Stimulated activated naive CD8-positive, alpha-beta T cell treated with anti-CD3 and anti-CD28 coated beads, Interleukin-15, Interleukin-2, amounts not matched to agents 100 ng/mL and 50 ng/mL, for 24 hours (primary cell): ENCODE measurements around the gene PSMG4.

Source experiments
- H3K27ac Mint-ChIP-seq: one replicate; pipeline ENCODE4 v1.8.0; 2021; ENCODE audit warnings: mild to moderate bottlenecking, mixed read lengths
- H3K27me3 Mint-ChIP-seq: one replicate; pipeline ENCODE4 v1.8.0; 2021; ENCODE audit warnings: mixed read lengths
- H3K36me3 Mint-ChIP-seq: one replicate; pipeline ENCODE4 v1.8.0; 2021; ENCODE audit warnings: low read depth, mixed read lengths
- H3K4me1 Mint-ChIP-seq: one replicate; pipeline ENCODE4 v1.8.0; 2021; ENCODE audit warnings: low read depth, mixed read lengths
- H3K4me3 Mint-ChIP-seq: one replicate; pipeline ENCODE4 v1.8.0; 2021; ENCODE audit warnings: mild to moderate bottlenecking, mixed read lengths
- H3K9me3 Mint-ChIP-seq: one replicate; pipeline ENCODE4 v1.8.0; 2021; ENCODE audit warnings: mixed read lengths

Gene PSMG4

DNA sequence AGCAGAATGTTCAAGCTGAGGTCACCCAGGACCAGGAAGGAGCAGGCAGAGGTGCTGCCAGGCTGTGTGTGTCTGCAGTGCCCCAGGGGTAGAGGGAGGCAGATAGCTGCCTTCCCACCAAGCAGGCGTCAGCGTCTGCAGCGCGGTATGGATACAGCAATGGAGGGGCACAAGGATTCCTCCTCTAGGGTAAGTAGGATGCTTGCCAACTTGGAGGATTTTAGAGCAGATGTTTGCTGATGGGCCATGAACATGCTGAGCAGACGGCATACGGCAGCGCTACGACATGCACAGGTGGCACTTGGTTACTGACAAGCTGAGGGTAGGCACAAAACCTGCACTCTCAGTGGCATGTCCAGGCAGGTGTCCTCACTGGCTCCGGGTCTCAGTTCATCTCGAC is 48.1 kb downstream of the PSMG4 start:
- H3K27ac Mint-ChIP-seq, result no peak overlapping the region

DNA sequence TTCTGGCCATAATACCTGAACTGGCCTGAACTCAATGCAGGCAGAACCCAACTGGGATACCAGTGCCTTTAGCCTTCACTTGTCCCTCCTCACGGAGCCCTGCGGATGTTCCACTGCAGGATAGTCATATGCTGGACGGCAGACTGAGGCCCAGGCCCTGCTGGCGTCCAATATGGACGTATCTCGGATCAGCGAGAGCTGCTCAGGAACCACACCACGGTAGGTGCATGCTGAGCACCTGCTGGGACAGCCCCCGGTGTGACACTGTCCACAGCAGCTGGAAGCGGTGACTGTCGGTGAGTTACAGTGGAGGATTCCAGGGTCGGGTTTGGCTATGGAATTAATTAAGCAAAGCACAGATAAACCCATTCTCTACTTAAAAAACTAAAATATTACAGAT is 48.7 kb downstream of the PSMG4 start:
- H3K27ac Mint-ChIP-seq, result no peak overlapping the region
- no peaks in the 10 kb centered on the region for H3K4me1 Mint-ChIP-seq
- H3K27me3 Mint-ChIP-seq, result peaks cover 10% of the 10 kb centered on the region
- no peaks in the 10 kb centered on the region for H3K9me3 Mint-ChIP-seq
- H3K36me3 Mint-ChIP-seq, result no peaks in the 10 kb centered on the region
- no peak overlapping the region for H3K4me3 Mint-ChIP-seq

More for the DNA sequence above, 48.1 kb downstream of the PSMG4 start:
- peaks cover 15% of the 10 kb centered on the region for H3K27me3 Mint-ChIP-seq
- H3K36me3 Mint-ChIP-seq, result no peaks in the 10 kb centered on the region
- no peak overlapping the region for H3K4me3 Mint-ChIP-seq
- no peaks in the 10 kb centered on the region for H3K4me1 Mint-ChIP-seq
- no peaks in the 10 kb centered on the region for H3K9me3 Mint-ChIP-seq

DNA sequence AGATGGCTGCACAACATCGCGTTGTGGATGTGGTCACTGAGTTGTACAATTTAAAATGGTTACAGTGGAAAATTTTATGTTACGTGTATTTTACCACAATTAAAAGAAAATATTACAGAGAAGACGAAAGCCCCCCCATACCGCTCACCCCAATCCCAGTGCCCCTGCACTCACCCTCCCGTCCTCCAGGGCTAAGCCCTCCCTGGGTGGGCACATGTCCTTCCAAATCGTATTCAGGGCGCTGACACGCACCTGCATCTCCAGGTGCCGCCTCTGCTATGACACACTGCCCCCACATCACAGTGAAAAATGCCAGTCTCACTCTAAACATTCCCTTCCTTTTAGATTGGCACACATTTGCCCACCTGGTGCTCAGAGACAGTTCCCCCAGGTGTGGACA is 49.4 kb downstream of the PSMG4 start:
- no peak overlapping the region for H3K27ac Mint-ChIP-seq

DNA sequence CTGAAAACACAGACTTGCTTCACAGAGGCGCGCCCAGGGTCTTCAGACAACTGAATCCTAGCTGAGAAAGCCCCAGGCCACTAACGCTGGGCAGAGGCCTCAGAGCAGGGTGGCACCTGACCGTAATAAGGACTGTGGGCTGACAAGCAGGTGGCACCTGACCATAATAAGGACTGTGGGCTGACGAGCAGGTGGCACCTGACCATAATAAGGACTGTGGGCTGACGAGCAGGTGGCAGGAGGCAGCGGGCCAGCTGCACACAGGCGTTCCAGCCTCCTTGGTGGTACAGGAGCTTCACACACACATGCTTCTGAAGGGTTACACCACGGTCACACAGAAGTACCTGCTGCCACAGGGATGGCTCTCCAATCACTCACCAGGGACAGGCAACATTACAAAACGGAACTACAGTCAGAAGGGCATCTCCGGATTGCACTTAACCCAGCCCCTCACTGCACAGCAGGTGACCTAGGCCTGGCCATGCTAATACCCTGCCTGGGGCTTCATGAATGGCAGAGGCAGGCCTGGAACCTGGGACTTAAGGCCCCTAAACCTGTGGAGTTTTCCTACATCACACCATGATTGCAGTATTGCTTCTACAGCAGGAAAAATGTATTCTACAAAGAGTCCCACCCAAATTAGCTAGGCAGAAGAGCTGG is 50.8 kb downstream of the PSMG4 start:
- Mint-ChIP-seq H3K27me3 (no peaks in the 10 kb centered on the region), H3K36me3 (no peaks in the 10 kb centered on the region), H3K27ac (no peak overlapping the region), H3K4me1 (no peaks in the 10 kb centered on the region), H3K4me3 (no peak overlapping the region), H3K9me3 (no peaks in the 10 kb centered on the region)

More for the DNA sequence above, 49.4 kb downstream of the PSMG4 start:
- H3K4me3 Mint-ChIP-seq, result no peak overlapping the region
- H3K9me3 Mint-ChIP-seq, result no peaks in the 10 kb centered on the region
- H3K4me1 Mint-ChIP-seq, result no peaks in the 10 kb centered on the region
- peaks cover 4% of the 10 kb centered on the region for H3K27me3 Mint-ChIP-seq
- H3K36me3 Mint-ChIP-seq, result no peaks in the 10 kb centered on the region

DNA sequence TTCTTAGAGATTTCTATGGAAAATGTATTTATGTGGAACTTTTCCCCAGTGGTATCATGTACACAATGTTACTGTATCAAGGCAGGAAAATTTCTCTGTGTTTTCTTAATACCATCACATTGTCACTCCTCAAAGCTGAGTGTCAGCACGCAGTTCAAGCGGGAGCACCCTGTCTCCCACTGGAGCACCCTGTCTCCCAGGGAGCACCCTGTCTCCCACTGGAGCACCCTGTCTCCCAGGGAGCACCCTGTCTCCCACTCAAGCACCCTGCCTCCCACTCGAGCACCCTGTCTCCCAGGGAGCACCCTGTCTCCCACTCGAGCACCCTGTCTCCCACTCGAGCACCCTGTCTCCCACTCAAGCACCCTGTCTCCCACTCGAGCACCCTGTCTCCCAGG is 51.3 kb downstream of the PSMG4 start:
- Mint-ChIP-seq H3K27me3 (no peaks in the 10 kb centered on the region), H3K4me3 (no peak overlapping the region)

DNA sequence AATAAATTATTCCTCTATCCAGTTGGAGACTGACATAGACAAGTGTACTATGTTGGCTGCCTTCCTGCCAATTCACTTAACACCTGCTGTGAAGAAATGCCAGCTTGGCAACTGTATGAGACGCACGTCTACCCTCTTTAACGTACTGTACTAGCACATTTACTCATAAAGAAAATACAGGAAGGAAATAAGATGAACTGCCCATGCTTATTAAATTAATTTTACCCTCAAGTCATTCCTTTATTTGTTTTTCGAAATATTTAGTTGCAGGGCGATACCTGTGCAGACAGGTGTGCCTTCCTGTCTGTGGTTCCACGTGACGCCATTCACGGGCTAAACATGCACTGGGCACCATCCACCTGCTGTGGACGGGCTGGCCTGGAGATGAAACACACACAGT is 52.0 kb downstream of the PSMG4 start:
- no peaks in the 10 kb centered on the region for H3K27me3 Mint-ChIP-seq
- H3K4me1 Mint-ChIP-seq, result no peaks in the 10 kb centered on the region
- no peak overlapping the region for H3K27ac Mint-ChIP-seq
- no peaks in the 10 kb centered on the region for H3K9me3 Mint-ChIP-seq
- H3K4me3 Mint-ChIP-seq, result no peak overlapping the region
- H3K36me3 Mint-ChIP-seq, result no peaks in the 10 kb centered on the region

More for the DNA sequence above, 51.3 kb downstream of the PSMG4 start:
- H3K9me3 Mint-ChIP-seq, result no peaks in the 10 kb centered on the region
- H3K36me3 Mint-ChIP-seq, result no peaks in the 10 kb centered on the region
- H3K27ac Mint-ChIP-seq, result no peak overlapping the region
- H3K4me1 Mint-ChIP-seq, result no peaks in the 10 kb centered on the region

DNA sequence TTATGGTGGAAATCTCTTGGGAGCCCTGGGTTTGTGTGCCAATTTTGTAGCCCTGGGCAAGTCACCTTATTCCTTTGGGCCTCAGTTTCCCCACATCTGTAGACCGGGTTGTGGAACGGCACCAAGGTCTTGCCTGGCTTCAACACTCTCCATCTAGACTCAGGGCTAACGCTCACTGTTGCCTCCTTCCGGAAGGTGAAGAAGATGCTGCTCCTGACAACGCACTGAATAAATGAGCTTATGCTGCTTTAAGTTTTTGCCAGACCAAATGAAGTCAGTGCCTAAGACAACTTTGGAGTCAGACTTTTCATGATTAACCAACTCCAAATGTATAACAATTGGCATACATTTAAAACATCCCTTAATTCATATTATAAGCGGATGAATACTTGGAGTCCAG is 53.1 kb downstream of the PSMG4 start:
- H3K27ac Mint-ChIP-seq, result no peak overlapping the region
- peaks cover 1% of the 10 kb centered on the region for H3K27me3 Mint-ChIP-seq
- no peaks in the 10 kb centered on the region for H3K4me1 Mint-ChIP-seq
- H3K36me3 Mint-ChIP-seq, result no peaks in the 10 kb centered on the region
- H3K4me3 Mint-ChIP-seq, result no peak overlapping the region
- no peaks in the 10 kb centered on the region for H3K9me3 Mint-ChIP-seq

DNA sequence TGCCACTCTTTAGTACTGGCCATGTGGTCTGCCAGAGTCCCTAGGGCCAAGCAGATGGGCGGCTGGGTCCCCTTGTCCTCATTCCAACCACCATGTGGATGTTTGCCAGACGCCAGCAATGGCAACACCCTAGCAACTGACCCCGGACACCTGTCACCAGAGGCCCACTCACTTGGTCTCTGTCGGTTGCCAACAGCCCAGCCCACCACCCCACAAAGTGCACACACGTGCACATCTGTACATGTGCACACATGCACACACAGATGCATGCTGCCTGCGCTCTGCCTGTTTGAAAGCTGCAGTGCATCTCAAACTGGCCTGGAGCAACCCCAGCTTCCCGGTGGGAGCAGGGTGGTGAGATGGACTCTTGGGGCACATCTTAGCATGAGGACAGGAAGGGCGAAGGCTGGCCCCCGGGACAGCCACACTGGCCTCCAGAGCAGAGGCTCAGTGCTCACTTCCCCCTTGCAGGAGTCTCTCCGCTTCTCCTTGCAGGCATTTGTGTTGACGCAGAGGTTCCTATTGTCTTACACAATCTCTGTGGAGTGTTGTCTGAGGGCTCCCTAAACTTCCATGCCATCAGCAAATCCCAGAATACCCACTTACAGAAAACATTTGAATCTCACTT is 54.0 kb downstream of the PSMG4 start:
- no peak overlapping the region for H3K4me3 Mint-ChIP-seq
- H3K27ac Mint-ChIP-seq, result no peak overlapping the region
- H3K9me3 Mint-ChIP-seq, result no peaks in the 10 kb centered on the region
- H3K36me3 Mint-ChIP-seq, result no peaks in the 10 kb centered on the region
- peaks cover 9% of the 10 kb centered on the region for H3K27me3 Mint-ChIP-seq
- peaks cover 2% of the 10 kb centered on the region for H3K4me1 Mint-ChIP-seq

DNA sequence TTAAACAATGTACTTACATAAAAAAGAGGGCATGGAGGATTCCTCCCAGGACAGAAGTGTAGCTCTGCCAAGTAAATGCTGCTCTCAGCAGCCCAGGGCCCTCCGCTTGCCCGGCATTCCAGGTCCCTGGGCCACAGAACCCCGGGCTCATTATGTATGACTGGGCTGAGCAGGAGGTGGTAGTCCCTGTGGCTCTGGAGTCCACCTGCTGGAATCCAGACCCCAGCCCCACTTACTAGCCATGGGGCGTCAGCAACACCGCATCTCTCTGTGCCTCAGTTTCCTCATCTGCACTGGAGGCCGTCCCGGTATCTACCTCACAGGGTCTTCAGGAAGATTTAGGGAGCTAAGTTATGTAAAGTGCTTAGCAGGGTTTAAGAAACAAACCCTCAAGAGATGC is 55.4 kb downstream of the PSMG4 start:
- peaks cover 11% of the 10 kb centered on the region for H3K27me3 Mint-ChIP-seq
- no peak overlapping the region for H3K4me3 Mint-ChIP-seq
- H3K36me3 Mint-ChIP-seq, result no peaks in the 10 kb centered on the region
- no peaks in the 10 kb centered on the region for H3K9me3 Mint-ChIP-seq
- no peak overlapping the region for H3K27ac Mint-ChIP-seq
- peaks cover 16% of the 10 kb centered on the region for H3K4me1 Mint-ChIP-seq

DNA sequence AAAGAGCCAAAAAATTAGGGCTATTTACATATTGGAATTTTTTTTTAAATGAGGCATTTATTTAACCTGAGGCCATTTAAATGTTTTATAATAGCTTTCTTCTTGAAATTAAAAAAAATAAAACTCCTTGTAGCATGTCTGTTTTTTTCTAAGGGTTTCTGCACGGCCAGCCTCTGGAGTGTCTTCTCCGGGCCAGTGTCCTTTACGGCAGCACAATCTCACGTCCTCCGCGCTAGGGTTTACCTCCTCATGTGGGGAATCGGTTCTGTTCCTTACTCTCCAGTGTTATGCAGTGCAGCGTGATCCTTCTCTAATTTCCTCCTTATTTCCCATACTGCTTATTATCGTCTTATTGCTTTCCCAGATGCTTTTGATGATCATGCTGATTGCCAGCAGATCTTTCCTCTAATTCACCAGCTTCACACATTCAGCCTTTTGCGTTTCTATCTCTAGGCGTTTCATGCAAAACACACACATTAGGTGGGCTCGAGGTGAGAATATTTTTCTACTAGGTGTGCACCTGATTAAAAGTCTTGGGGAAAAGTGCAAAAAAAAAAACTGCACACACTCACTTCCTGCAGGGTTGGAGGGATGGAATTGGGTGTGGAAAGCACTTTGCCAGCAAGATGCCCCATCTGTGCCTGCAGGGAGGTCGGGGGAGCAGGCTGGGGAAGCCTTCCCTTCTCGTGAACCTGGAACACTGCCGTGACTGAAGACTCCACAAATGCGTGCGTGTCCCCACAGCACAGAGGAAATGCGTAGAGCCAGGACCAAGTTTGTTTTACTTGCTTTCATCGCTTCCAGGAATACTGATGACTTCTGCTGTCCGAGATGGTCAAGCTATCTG is 56.1 kb downstream of the PSMG4 start:
- peaks cover 11% of the 10 kb centered on the region for H3K27me3 Mint-ChIP-seq
- no peaks in the 10 kb centered on the region for H3K36me3 Mint-ChIP-seq
- no peaks in the 10 kb centered on the region for H3K9me3 Mint-ChIP-seq
- no peak overlapping the region for H3K27ac Mint-ChIP-seq
- no peak overlapping the region for H3K4me3 Mint-ChIP-seq
- peaks cover 19% of the 10 kb centered on the region for H3K4me1 Mint-ChIP-seq

DNA sequence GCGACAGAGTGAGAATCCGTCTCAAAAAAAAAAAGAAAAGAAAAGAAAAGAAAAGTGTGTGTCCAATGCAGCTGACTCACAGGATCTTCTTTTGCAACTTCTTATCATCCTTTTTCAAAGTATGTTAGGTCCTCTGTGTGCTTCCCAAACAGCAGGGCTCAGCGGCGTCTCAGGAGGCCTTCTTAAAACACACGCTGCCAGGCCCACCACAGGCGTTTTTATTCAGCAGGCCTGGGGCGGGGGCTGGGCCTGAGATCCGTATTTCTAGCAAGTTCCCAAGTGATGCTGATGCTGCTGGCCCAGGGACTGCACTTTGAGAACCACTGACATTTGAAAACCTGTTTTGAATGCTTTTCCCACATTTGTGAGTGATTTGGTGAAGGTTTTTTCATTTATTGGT is 57.1 kb downstream of the PSMG4 start:
- no peak overlapping the region for H3K27ac Mint-ChIP-seq
- peaks cover 19% of the 10 kb centered on the region for H3K4me1 Mint-ChIP-seq
- H3K4me3 Mint-ChIP-seq, result no peak overlapping the region
- no peaks in the 10 kb centered on the region for H3K9me3 Mint-ChIP-seq
- peaks cover 11% of the 10 kb centered on the region for H3K27me3 Mint-ChIP-seq
- no peaks in the 10 kb centered on the region for H3K36me3 Mint-ChIP-seq

DNA sequence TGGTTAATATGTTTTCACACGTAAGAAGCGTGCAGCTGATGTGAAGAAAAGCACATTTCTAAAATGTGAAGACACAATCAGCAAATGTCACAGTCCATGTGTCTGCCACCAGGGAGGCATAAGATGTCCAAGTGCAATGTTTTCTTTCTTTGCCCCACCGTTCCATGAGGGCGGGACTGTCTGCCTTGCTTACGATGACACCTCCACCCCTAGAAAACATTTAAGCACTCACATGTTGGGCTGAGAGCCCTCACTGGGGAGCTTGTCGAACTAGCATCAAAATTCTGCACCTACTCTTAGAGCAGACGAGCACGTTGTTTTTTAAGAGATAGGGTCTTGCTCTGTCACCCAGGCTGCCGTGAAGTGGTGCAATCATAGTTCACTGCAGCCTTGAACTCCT is 57.6 kb downstream of the PSMG4 start:
- Mint-ChIP-seq H3K4me3 (no peak overlapping the region), H3K36me3 (no peaks in the 10 kb centered on the region), H3K9me3 (no peaks in the 10 kb centered on the region), H3K27ac (no peak overlapping the region), H3K4me1 (peaks cover 19% of the 10 kb centered on the region), H3K27me3 (peaks cover 11% of the 10 kb centered on the region)

DNA sequence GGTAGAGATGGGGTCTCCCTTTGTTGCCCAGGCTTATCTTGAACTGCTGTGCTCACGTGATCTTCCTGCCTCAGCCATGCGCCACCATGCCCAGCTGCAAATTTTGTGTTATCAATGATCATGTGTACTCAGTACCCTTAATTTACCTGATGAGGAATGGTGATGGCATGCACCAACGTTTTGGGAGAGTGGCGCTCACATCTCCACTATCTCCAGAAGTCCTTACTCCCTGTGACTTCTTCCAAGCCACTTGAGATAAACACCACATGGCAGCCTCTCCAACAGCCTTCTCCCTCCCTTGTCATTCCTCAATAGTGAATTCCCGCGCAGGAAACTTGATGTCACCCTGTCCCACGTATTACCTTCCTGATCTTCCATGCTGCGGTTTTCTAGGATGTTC is 58.1 kb downstream of the PSMG4 start:
- Mint-ChIP-seq H3K4me1 (peaks cover 19% of the 10 kb centered on the region), H3K27me3 (peaks cover 11% of the 10 kb centered on the region), H3K36me3 (no peaks in the 10 kb centered on the region), H3K9me3 (no peaks in the 10 kb centered on the region), H3K4me3 (no peak overlapping the region), H3K27ac (no peak overlapping the region)
